ENCODE measurements around the gene SPPL2A.
"Not testable (repeated sequence)": the region's sequence is repeated elsewhere in the genome, so short reads cannot be mapped to it uniquely, and the experiment has no call there.

SPPL2A gene

GRCh38 chr15:50767332-50767861 is 1.9 kb upstream of the SPPL2A start:
- no peak for DNase-seq

GRCh38 chr15:50764461-50765194 is 878 bp downstream of the SPPL2A start:
- no peak for DNase-seq

GRCh38 chr15:50758712-50759205 is 6.7 kb downstream of the SPPL2A start:
- no peak for DNase-seq

GRCh38 chr15:50753463-50753862 is 12.0 kb downstream of the SPPL2A start:
- no peak for DNase-seq

GRCh38 chr15:50751394-50751793 is 14.1 kb downstream of the SPPL2A start:
- DNase-seq = no peak

- no peak for DNase-seq
Measured at GRCh38 chr15:50750227-50750705, 15.2 kb downstream of the SPPL2A start.

- DNase-seq = no peak
Measured at GRCh38 chr15:50747523-50747922, 18.0 kb downstream of the SPPL2A start.

GRCh38 chr15:50744601-50745000 is 20.9 kb downstream of the SPPL2A start:
- DNase-seq = no peak

GRCh38 chr15:50740955-50741354 is 24.6 kb downstream of the SPPL2A start:
- DNase-seq = no peak

GRCh38 chr15:50736823-50737222 is 28.7 kb downstream of the SPPL2A start:
- no peak for DNase-seq

GRCh38 chr15:50735156-50735555 is 30.4 kb downstream of the SPPL2A start:
- DNase-seq = no peak

GRCh38 chr15:50726315-50726714 is 39.2 kb downstream of the SPPL2A start:
- DNase-seq = no peak

- DNase-seq = no peak
Measured at GRCh38 chr15:50718700-50719125, 46.8 kb downstream of the SPPL2A start.

- DNase-seq = no peak
Measured at GRCh38 chr15:50712018-50712417, 53.5 kb downstream of the SPPL2A start.

- no peak for DNase-seq
Measured at GRCh38 chr15:50710585-50710984, 54.9 kb downstream of the SPPL2A start.

- no peak for DNase-seq
Measured at GRCh38 chr15:50707878-50708427, 57.6 kb downstream of the SPPL2A start.

GRCh38 chr15:50702762-50703334 is 62.7 kb downstream of the SPPL2A start:
- DNase-seq = no peak

GRCh38 chr15:50698101-50698500 is 67.4 kb downstream of the SPPL2A start:
- no peak for DNase-seq

GRCh38 chr15:50697109-50697797 is 68.3 kb downstream of the SPPL2A start:
- no peak for DNase-seq

GRCh38 chr15:50694634-50695165 is 70.8 kb downstream of the SPPL2A start:
- not testable (repeated sequence) for DNase-seq

GRCh38 chr15:50687302-50687902 is 78.1 kb downstream of the SPPL2A start:
- no peak for DNase-seq

Data from NCI-H774 (cell line).